ENCODE data around the gene LHPP.

The LHPP gene

DNA sequence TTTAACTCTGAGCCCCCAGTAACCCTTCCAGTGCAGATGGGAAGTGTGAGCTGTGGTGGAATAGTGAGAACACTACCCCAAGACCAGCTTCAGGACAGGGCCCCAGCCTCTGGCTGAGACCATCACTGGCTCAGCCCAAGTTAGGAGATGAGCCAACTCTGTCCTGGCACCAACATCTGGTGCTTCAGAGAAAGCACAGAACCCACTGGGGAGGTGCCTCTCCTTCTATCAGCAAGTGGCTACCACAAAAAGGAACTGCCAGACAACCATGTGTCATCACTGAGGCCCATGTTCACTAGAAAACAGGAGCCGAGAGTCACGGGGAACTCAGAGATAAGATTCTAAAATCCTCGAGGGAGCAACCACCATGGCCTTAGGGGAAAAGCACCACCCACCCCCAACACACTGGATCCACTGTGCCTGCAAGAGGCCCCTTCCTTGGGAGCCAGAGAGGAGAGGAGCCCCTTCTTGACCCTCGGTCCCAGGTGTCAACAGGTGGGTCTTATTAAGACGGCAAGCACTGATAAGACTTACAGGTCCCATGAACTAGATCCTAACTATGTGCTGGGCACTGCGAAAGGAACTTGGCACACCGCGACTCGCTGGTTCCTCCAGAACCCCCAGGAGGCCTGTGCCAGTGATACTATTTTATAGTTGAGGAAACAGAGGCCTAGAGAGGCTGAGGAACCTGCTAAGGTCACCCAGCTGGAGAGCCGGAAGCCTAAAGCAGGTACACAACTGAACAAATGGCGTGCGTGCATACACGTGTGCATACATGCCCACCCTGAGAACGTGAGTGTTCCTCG, 179.9 kb downstream of the LHPP start:
- H3K27ac ChIP-seq: peak overlapping the region in 20 of 21 experiments; percentile 1 to 87 (median 70)
- H3K4me3 ChIP-seq: no peak overlapping the region

DNA sequence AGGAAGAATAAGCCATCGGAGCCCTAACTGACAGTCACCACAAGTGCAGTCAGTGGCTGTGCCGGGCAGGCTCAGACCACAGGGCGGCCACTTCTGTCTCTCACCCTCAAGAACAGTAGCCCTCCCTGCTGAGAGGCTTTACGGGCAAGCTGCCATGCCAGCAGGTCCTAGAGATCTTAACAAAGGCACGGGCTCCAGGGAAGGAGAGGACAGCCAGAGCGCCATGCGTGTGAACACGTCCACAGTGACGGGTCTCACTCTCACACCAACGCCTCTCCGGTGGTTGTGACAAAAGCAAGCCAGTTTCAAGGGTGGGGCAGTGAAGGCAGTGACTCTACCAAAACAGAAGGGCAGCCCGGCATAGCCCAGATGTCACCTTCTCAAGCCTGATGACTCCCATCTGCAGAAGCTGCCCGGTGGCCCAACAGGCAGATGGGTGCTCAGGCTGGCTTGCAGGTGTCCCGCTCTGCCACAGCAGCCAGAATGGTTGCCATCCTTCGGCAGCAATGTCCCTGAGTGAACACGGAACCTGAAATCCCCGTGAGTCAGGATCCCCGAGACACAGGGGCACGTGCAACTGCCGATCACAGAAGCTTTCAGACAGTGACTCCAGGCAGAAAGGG, 180.6 kb downstream of the LHPP start:
- Histone ChIP-seq H3K27ac (peak overlapping the region in 17 of 21 experiments; percentile 34 to 87 (median 74)), H3K4me3 (no peak overlapping the region)

DNA sequence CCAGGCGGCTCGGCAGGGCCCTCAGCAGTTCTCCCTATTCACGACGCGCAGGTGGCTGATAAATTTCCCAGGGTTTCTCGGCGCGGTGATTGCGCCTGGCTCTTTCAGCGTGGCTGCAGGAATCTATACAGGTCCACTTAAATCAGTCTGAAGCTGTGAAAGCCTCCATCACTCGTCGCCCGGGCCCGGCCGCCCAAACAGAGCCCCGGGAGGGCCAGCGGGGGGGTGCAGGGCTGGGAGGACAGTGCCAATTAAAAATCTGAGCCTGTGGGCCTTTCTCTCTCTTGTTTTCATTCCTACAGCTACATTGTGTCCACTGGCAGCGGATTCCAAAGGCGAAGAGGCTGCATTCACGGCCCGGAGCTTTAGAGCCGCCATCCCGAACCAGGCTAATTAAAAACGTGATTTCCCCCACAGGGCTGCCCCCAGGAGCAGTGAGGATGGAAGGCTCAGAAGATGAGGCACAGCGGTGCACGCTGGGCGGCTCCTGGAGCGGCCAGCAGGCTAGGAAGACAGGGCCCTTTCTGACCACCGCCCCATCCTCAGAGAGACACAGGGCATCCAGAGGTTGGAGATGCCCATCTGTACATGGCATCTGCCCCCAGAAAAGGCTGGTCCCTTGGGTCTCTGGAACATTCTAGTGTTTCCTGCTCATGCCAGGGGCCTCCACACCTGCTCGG, 181.8 kb downstream of the LHPP start:
- peak overlapping the region in 4 of 21 experiments; percentile 63 to 98 (median 88) for H3K27ac ChIP-seq
- no peak overlapping the region for H3K4me3 ChIP-seq

DNA sequence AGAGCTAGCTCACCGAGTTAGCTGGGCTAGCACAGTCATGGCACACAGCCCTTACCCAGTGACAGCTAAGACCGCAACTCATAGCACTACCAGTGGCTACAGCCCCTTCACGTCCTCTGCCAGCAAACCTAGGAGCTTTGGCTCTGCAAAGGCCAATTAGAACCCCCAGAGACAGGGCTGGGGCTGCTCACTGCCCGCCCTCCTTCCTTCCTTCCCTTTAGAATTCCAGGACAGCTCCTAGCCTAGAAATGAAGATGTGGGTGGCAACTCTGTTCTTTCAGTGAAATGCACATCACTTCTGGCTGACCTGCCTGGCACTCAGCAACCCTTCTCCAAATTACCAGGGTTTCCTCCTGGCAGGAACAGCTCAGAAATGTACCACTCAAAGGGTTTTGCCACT, 182.6 kb downstream of the LHPP start:
- peak overlapping the region in 6 of 21 experiments; percentile 2 to 98 (median 73) for H3K27ac ChIP-seq
- no peak overlapping the region for H3K4me3 ChIP-seq

DNA sequence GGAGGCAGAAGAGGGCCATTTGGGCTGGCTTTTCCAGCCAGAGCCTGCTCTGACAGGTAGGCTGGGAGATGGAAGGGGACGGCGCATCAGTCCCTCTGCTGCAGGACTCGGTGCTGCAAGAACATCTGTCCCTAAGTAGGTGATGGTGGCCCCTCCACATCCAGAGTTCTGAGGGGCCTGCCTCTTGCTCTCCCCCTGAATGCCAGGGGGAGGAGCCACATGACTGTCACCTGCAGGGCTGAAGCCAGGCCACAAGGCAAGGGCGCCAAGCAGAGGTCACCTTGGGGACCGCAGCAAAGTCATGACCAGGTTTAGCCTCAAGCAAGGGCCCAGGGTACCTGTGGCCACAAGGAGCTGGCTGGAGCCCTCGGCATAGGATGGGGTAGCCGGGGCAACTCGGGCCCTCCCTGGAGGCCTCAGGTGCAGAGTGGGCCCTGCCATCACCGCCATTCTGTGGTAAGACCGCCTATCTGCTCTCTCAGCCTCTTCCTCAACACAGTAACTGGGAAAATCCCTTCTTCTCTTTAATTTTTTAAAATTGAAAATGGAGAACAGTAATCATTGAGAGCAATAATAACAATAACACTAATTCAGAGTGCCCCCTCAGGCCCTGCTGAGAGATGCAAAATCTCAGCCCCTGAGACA, 183.3 kb downstream of the LHPP start:
- peak overlapping the region in 12 of 21 experiments; percentile 2 to 98 (median 62) for H3K27ac ChIP-seq
- no peak overlapping the region for H3K4me3 ChIP-seq

DNA sequence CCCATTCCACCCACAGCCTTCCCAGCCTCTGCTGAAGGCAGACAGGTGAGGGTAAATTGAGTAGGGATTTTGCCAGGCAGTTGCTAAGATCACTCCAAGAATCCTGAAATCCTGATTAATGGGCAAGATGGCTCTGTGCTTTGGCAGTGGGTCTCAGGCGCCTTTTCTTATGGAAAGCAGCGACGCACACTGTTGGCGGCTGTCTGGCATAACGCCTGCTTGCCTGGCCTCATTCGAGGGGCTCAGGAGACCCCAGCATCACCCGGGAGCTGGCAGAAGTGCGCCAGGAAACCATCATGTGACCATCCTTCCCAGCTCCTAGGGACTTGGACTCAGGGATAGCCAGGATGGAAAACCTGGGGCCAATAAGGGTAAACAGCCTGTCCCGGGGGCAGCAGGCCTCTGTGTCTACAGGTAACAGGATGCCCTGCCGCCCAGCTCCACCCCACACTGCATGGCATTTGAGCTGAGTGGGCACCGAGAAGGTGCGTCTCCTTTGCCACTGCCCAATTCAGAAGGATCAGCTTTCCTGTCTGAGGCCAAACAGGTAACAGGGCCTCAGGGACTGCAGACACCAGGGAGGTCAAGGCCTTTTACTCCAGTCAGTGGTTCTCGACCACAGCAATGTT, 184.0 kb downstream of the LHPP start:
- H3K4me3 ChIP-seq: no peak overlapping the region
- peak overlapping the region in 20 of 21 experiments; percentile 20 to 98 (median 80) for H3K27ac ChIP-seq

DNA sequence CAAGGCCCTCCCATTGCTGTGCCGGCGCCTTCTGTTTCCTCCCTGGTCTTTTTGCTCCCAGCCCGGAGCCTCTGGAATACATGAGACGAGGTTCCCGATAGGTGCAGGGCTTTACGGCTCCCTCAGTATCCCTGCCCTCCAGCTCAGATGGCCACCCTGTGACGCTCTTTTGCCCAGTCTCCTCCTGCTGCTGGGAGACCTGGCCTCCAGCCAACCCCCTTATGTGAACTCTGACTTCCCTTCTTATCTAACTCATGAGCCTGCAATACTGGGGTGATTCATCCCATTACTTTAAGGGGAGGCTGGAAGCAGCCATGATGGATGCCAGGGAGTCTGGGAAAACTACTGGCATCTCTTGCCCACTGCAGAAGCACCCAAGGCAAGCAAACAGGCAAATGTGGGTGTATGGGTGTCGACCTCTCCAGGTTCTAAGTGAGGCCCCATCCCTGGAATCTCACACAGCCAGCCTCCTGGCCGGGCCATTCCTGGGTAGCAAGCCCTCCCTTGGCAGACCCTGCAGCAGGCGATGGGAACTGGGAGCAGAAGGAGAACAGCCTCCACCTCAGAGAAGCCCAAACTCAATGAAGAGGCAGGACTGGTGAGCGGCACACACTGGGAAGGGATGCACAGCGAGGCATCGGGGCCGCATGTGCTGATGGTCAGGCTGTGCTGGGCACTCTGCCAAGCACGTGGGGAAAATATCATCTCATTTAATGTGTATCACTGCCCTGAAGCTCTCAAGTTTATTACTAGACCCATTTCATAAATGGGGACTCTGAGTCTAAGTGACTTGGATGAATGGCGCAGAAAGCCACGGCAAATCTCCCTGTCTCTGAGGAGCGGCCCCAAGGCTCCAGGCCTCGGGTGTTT, 185.1 kb downstream of the LHPP start:
- Histone ChIP-seq H3K4me3 (no peak overlapping the region), H3K27ac (peak overlapping the region in 20 of 21 experiments; percentile 11 to 98 (median 82))

DNA sequence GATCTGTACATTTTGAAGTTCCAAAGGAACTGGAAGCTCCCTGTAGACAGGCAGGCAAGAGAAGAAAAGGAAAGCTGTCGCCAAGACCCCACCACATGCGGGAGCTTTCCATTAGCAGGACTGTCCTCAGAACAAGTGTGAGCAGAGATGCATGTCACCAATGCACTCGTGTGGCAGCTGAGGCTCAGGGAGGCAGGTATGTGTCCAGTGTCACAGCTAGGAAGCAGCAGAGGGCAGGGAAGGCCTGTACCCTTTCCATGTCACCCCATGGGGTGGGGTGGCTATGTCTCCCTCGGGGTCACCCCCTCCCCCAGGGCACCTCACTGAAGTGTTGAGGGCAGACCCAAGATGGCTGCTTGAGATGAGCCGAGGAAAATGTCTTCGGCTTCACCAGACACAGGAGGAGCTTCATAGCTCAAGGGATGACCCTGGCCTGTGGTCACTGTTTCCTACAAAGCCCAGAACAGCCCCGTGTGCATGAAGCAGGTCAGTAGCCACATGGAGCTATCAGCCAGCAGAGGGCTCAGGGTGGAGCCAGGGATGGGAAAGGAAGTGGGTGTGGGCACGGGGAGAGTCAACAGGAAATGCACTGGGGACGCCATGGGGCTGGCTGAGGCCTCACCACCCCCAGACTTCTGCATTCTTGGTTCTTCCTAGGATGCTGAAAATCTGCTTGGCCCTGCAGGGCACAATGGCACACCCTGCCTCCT, 186.0 kb downstream of the LHPP start:
- H3K4me3 ChIP-seq: no peak overlapping the region
- H3K27ac ChIP-seq: peak overlapping the region; percentile 17 to 98 (median 82)

DNA sequence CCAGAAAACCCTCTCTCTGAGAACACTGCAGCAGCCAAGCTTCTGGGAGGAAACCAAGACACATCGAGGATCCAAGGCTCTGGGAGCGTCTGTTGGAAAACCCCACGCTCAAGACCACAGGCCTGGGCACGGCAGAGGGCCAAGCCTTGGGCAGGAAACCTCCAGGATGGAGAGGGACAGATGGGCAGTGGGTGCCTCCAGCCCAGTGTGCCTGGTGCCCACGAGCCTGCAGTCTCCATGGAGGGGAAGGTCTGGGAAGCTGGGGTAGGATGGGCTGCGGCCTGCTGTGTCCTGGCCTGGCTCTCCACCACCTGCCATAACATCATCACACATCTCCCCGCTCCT, 186.5 kb downstream of the LHPP start:
- Histone ChIP-seq H3K27ac (peak overlapping the region; percentile 2 to 98 (median 82)), H3K4me3 (no peak overlapping the region)

DNA sequence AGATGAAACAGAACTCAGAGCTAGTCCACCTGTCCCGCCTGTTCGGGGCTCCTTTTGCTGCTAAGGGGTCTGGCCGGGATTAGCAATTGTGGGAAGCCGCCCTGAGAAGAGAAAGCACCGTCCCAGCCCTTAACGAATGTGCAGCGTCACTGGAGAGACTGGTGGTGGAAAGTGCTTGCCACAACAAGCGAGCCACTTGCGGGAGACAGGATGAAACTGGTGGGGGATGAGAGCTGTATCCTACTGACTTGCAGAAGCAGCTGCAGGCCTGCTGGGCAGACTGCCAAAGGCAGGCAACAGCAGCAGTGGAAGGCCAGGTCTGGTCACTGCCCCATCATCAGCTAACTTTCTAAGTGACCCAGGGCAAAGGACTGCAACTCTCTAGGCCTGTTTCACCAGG, 187.1 kb downstream of the LHPP start:
- Histone ChIP-seq H3K4me3 (no peak overlapping the region), H3K27ac (peak overlapping the region; percentile 2 to 98 (median 82))

DNA sequence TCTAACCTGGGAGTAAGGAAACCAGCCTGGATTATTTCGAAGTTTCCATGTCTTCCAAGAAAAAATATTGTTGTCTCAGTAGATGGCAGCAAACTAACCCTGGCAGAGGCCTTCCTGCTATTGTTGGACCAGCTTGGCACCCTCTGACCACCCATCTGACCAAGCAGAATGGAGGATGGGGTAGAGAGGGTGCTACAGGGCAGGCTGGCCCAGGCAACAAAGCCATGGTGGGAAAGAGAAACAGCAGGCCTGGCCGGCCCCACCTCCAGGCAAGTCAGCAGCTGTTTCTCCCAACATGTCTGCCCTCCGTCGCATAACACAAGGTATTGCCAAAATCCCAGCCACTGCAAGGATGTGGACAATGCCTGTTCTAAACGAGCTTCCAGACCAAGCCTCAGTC, 187.6 kb downstream of the LHPP start:
- Histone ChIP-seq H3K4me3 (no peak overlapping the region), H3K27ac (peak overlapping the region in 20 of 21 experiments; percentile 50 to 98 (median 82))

DNA sequence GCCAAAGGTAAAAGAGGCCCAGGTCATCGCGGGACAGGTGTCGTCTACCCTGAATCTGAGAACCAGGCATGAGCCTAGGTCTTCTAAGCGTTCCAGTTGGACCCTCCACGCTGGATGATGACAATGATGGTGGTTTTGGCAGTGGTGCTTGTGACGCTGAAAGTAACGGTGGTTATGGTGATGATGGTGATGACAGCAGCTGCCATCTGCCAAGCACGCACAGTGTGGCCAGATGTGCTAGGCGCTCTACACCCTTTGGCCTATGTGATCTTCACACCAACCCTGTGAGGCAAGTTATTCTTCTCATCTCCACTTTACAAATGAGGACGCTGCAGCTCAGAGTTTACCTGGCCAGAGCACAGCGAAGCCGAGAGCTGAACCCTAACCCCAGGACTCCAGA, 188.6 kb downstream of the LHPP start:
- H3K27ac ChIP-seq: peak overlapping the region in 18 of 21 experiments; percentile 29 to 98 (median 82)
- no peak overlapping the region for H3K4me3 ChIP-seq

DNA sequence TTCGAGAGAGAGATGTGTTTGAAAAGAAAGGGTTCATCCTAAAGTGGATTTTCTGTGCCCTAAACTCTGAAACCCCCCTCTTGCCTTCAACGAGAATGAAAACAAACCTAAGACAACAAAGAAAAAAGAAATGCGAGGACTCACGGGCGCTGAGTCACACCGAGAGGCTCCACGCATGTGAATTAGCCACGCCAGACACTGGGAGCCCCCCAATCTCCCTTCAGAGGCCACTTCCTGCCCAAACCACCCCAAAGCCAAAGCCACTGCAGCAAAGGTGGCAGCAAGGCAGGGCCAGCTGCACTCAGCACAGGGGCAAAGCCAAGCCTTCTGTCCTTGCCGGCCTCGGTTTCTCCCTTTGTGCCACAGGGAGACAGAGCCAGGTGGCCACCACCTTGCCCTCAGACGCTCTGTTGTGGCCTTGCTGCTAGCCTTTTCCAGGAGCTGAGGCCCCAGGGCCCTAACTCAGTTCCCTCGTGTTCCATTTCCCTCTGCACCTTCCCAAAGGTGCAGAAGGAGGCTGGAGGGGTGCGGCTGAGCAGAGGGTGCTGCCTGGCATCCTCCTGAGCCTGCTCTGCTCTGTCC, 189.3 kb downstream of the LHPP start:
- Histone ChIP-seq H3K27ac (peak overlapping the region in 18 of 21 experiments; percentile 25 to 98 (median 82)), H3K4me3 (no peak overlapping the region)

DNA sequence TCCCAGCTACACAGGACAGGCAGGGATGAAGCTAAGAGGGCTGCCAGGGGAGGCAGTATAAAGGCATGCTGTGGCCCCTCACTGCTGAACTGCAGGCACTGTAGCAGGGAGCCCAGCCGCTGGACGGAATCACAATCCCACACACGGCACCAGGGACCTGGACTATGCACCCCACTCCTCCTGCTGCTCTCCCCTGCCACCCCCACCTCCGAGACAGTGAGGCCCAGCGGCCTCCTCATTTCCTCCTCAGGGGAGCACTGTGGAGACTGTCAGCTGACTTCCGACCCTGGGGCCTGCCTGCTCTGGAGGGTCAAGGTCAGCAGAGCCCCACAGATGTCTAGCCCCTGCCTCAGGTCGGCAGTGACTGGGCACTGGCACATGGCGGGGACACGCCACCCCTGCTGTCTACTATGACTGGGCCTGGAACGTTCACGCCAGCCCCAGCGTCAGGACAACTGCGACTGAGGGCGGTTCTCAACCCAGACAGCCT, 189.8 kb downstream of the LHPP start:
- Histone ChIP-seq H3K4me3 (no peak overlapping the region), H3K27ac (peak overlapping the region in 19 of 21 experiments; percentile 25 to 98 (median 82))

DNA sequence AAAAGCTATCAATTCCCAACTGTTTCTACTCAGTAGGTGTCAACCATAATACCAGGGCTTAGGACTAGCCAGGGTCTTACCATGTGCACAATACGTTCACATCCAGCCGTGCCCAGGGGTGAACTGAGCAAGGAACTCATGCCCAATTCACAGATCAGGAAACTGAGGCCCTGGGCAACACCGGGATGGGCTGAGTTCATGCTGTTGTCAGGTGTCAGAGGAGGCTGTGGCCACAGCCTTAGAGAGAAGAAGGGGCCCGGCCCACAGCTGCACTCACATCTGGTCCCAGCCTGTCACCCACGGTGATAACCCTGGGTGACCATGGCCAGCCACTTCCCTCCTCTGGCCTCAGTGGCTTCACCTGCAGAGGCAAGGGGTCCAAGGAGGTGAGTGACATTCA, 190.6 kb downstream of the LHPP start:
- peak overlapping the region in 17 of 21 experiments; percentile 4 to 98 (median 80) for H3K27ac ChIP-seq
- H3K4me3 ChIP-seq: no peak overlapping the region

DNA sequence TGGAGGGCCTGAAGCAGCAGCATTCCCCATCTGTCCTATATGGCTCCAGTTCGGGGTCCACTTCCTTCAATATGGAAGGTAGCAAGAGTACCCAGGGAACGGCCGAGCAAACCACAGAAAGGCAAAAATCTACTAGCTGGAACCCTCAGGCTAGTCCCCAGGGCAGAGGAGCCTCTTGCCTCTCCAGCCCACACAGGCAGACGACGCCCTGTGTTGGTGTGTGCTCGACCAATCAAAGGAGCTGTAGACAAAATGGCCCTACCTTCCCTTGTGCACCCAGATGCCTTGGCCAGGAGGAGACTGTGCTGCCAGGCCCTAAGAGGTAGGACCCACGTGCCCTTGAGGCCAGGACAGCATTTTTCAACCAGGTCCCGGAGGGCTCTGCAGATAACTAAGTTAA, 191.1 kb downstream of the LHPP start:
- H3K27ac ChIP-seq: peak overlapping the region in 19 of 21 experiments; percentile 4 to 98 (median 80)
- no peak overlapping the region for H3K4me3 ChIP-seq

DNA sequence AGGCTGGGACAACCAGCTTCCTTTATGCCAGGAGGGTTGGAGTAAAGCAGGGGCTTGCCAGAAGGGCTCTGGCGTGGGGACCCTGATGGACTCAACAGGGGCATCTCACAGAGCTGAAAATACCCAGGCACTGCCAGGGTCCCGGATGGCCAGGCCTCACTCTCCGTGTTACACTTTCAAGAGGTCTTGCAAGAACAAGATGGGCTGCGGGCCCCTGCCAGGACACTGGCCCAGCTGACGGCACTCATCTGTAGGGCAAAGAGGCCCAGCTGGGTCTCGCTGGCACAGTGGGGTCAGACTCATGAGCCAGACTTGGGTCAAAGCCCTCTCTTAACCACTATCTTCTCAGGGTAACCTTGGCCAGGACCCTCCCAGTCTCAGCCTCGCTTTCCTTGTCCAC, 191.7 kb downstream of the LHPP start:
- no peak overlapping the region for H3K4me3 ChIP-seq
- H3K27ac ChIP-seq: peak overlapping the region in 20 of 21 experiments; percentile 4 to 98 (median 80)

Data from skin epidermis (tissue), 12 donors.